Measurements from ENCODE around the gene STK24.
A peak's percentile ranks its signal among the peaks of the same experiment; 100 is the strongest.

STK24 gene

GRCh38 chr13:98484289-98485219 lies 92.4 kb downstream of the STK24 start:
- Mint-ChIP-seq H3K36me3 (ENCODE audit: low read depth) (peaks cover 1% of the 10 kb centered on the region), H3K4me1 (peaks cover 97% of the 10 kb centered on the region), H3K27me3 (ENCODE audit: low read depth, poor library complexity) (peaks cover 3% of the 10 kb centered on the region), H3K4me3 (peak overlapping the region; percentile 71), H3K9me3 (no peaks in the 10 kb centered on the region), H3K27ac (peak overlapping the region; percentile 99)
- DNase-seq = peak; percentile 78
- no peak for TF ChIP-seq CTCF (IDR thresholded peaks at IDR 0.05)

GRCh38 chr13:98483601-98484288 lies 93.2 kb downstream of the STK24 start:
- Mint-ChIP-seq H3K27ac (peak overlapping the region; percentile 99), H3K4me3 (peak overlapping the region; percentile 71), H3K27me3 (ENCODE audit: low read depth, poor library complexity) (peaks cover 3% of the 10 kb centered on the region), H3K9me3 (no peaks in the 10 kb centered on the region), H3K36me3 (ENCODE audit: low read depth) (no peaks in the 10 kb centered on the region), H3K4me1 (peaks cover 97% of the 10 kb centered on the region)
- no peak for DNase-seq
- TF ChIP-seq CTCF (IDR thresholded peaks at IDR 0.05) = no peak

- Mint-ChIP-seq H3K27me3 (ENCODE audit: low read depth, poor library complexity) (peaks cover 3% of the 10 kb centered on the region), H3K4me1 (peaks cover 97% of the 10 kb centered on the region), H3K9me3 (no peaks in the 10 kb centered on the region), H3K4me3 (no peak overlapping the region), H3K27ac (peak overlapping the region; percentile 99), H3K36me3 (ENCODE audit: low read depth) (no peaks in the 10 kb centered on the region)
- DNase-seq = no peak
- TF ChIP-seq CTCF (IDR thresholded peaks at IDR 0.05) = no peak
Observed at GRCh38 chr13:98482476-98483444, 94.1 kb downstream of the STK24 start.

GRCh38 chr13:98480915-98481877 lies 95.7 kb downstream of the STK24 start:
- DNase-seq = no peak
- H3K9me3 Mint-ChIP-seq = no peaks in the 10 kb centered on the region

More at GRCh38 chr13:98480915-98481877, 95.7 kb downstream of the STK24 start:
- Mint-ChIP-seq H3K27me3 (ENCODE audit: low read depth, poor library complexity) (no peaks in the 10 kb centered on the region), H3K4me1 (peaks cover 97% of the 10 kb centered on the region), H3K27ac (peak overlapping the region; percentile 93), H3K4me3 (peak overlapping the region; percentile 28), H3K36me3 (ENCODE audit: low read depth) (no peaks in the 10 kb centered on the region)
- TF ChIP-seq CTCF (IDR thresholded peaks at IDR 0.05) = no peak

Data from nephron progenitor cell (in vitro differentiated cells).